Activated CD8-positive, alpha-beta memory T cell treated with anti-CD3 and anti-CD28 coated beads, Interleukin-2, amount 10 ng/mL, durations not matched to agents 7 days and 5 days (primary cell): ENCODE results near the gene FICD. TPM values are rescaled to one million over a fixed set of nuclear protein-coding genes. Genes with fewer than 3 reads are reported as not detected.
A peak's percentile ranks its signal among the peaks of the same experiment; 100 is the strongest.
"Not testable (repeated sequence)": the region's sequence is repeated elsewhere in the genome, so short reads cannot be mapped to it uniquely, and the experiment has no call there.

Source experiments
- ATAC-seq: fragments of 150-1000 bp; cut with Tn5 transposase; one replicate; pipeline ENCODE4 v1.10.0; 2021; ENCODE audit warnings: moderate library complexity
- CTCF ChIA-PET: fragments of 350-600 bp; sonication (Branson Sonifier 250); formaldehyde crosslinking; loops from one replicate; lab custom pipeline; 2021; ENCODE audit warnings: antibody characterized with exemption; lab: Charles Lee
- DNase-seq: peaks from one replicate; pipeline ENCODE4 v3.0.0-alpha.2; 2020
- H3K27ac Mint-ChIP-seq: one replicate; pipeline ENCODE4 v1.8.0; 2021; ENCODE audit warnings: mild to moderate bottlenecking, mixed read lengths
- H3K27me3 Mint-ChIP-seq: one replicate; pipeline ENCODE4 v1.8.0; 2021; ENCODE audit warnings: mixed read lengths
- H3K36me3 Mint-ChIP-seq: one replicate; pipeline ENCODE4 v1.8.0; 2021; ENCODE audit warnings: mild to moderate bottlenecking, mixed read lengths
- H3K4me1 Mint-ChIP-seq: one replicate; pipeline ENCODE4 v1.8.0; 2021; ENCODE audit warnings: mixed read lengths
- H3K4me3 Mint-ChIP-seq: one replicate; pipeline ENCODE4 v1.8.0; 2021; ENCODE audit warnings: mild to moderate bottlenecking, moderate library complexity, mixed read lengths
- H3K9me3 Mint-ChIP-seq: one replicate; pipeline ENCODE4 v1.8.0; 2022; ENCODE audit warnings: low read depth, mixed read lengths
- total RNA-seq, 2 experiments: library from RNA; stranded (reverse); gene quantifications; one replicate each; pipeline ENCODE4 v1.2.3, GENCODE V29; 2021

Gene FICD
- total RNA-seq, 2 experiments from 2014 or later = 5.8 to 6.1 TPM

GRCh38 chr12:108527166-108527496 lies 12.1 kb downstream of the FICD start:
- Mint-ChIP-seq H3K4me3 (no peak overlapping the region), H3K36me3 (peaks cover 59% of the 10 kb centered on the region), H3K9me3 (no peaks in the 10 kb centered on the region), H3K4me1 (peaks cover 9% of the 10 kb centered on the region), H3K27me3 (no peaks in the 10 kb centered on the region), H3K27ac (no peak overlapping the region)
- CTCF ChIA-PET = interaction anchor here (1.3 kb wide), 1 partner anchor 15 kb away, joined by 5 read pairs; no protein-coding TSS in a partner anchor
- no peak for ATAC-seq
- no peak for DNase-seq

GRCh38 chr12:108530161-108530560 lies 15.1 kb downstream of the FICD start:
- CTCF ChIA-PET = interaction anchor here (1.4 kb wide), 1 partner anchor 27 kb away, joined by 3 read pairs; no protein-coding TSS in a partner anchor
- peaks cover 9% of the 10 kb centered on the region for H3K4me1 Mint-ChIP-seq
- ATAC-seq (no peak), DNase-seq (no peak)
- H3K27ac Mint-ChIP-seq = no peak overlapping the region
- H3K36me3 Mint-ChIP-seq = peaks cover 49% of the 10 kb centered on the region
- no peak overlapping the region for H3K4me3 Mint-ChIP-seq
- no peaks in the 10 kb centered on the region for H3K27me3 Mint-ChIP-seq
- no peaks in the 10 kb centered on the region for H3K9me3 Mint-ChIP-seq

- H3K27me3 Mint-ChIP-seq = no peaks in the 10 kb centered on the region
- ATAC-seq = no peak
- no peak overlapping the region for H3K27ac Mint-ChIP-seq
- CTCF ChIA-PET = no interaction called here
- DNase-seq = no peak
- H3K36me3 Mint-ChIP-seq = peaks cover 46% of the 10 kb centered on the region
- H3K9me3 Mint-ChIP-seq = no peaks in the 10 kb centered on the region
- no peak overlapping the region for H3K4me3 Mint-ChIP-seq
- peaks cover 6% of the 10 kb centered on the region for H3K4me1 Mint-ChIP-seq
Measured at GRCh38 chr12:108531929-108532848, 17.1 kb downstream of the FICD start.

- Mint-ChIP-seq H3K27ac (peak overlapping the region; percentile 8), H3K27me3 (no peaks in the 10 kb centered on the region), H3K4me1 (peaks cover 12% of the 10 kb centered on the region), H3K9me3 (no peaks in the 10 kb centered on the region), H3K36me3 (peaks cover 54% of the 10 kb centered on the region), H3K4me3 (no peak overlapping the region)
- no peak for DNase-seq
- no peak for ATAC-seq
- CTCF ChIA-PET = no interaction called here
Measured at GRCh38 chr12:108538146-108538545, 23.1 kb downstream of the FICD start.

- H3K36me3 Mint-ChIP-seq = peaks cover 59% of the 10 kb centered on the region
- H3K27ac Mint-ChIP-seq = no peak overlapping the region
Measured at GRCh38 chr12:108538616-108539195, 23.6 kb downstream of the FICD start.

DNA sequence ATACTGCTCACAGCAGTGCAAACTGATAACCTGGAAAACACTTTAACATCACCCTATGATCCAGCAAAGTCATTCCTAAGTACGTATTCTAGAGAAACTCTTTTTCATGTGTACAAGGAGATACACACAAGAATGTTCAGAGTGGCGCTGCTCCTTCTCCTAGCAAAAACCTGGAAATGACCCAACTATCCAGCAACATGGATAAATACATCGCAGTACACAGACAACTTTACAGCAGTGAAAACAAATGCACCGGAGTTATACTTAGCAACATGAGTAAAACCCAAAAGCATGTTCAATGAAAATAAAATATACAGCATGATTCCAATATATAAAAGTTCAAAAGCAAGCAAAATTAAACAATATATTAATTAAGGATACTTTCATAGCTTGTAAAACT lies 27.2 kb downstream of the FICD start:
- no peak overlapping the region for H3K4me3 Mint-ChIP-seq
- no peaks in the 10 kb centered on the region for H3K9me3 Mint-ChIP-seq
- DNase-seq (no peak), ATAC-seq (no peak)
- CTCF ChIA-PET = no interaction called here
- no peak overlapping the region for H3K27ac Mint-ChIP-seq
- peaks cover 12% of the 10 kb centered on the region for H3K4me1 Mint-ChIP-seq
- H3K36me3 Mint-ChIP-seq = peaks cover 62% of the 10 kb centered on the region
- H3K27me3 Mint-ChIP-seq = no peaks in the 10 kb centered on the region

More at GRCh38 chr12:108538616-108539195, 23.6 kb downstream of the FICD start:
- Mint-ChIP-seq H3K9me3 (no peaks in the 10 kb centered on the region), H3K4me3 (no peak overlapping the region), H3K27me3 (no peaks in the 10 kb centered on the region), H3K4me1 (peaks cover 12% of the 10 kb centered on the region)
- CTCF ChIA-PET = no interaction called here
- DNase-seq = no peak
- ATAC-seq = no peak

- H3K4me1 Mint-ChIP-seq = peaks cover 14% of the 10 kb centered on the region
- DNase-seq (no peak), ATAC-seq (no peak)
- no peaks in the 10 kb centered on the region for H3K27me3 Mint-ChIP-seq
- H3K36me3 Mint-ChIP-seq = peaks cover 60% of the 10 kb centered on the region
- CTCF ChIA-PET = interaction anchor here (1.5 kb wide), 1 partner anchor 9 kb away, joined by 3 read pairs; no protein-coding TSS in a partner anchor
- no peak overlapping the region for H3K27ac Mint-ChIP-seq
- H3K9me3 Mint-ChIP-seq = no peaks in the 10 kb centered on the region
- H3K4me3 Mint-ChIP-seq = no peak overlapping the region
Measured at GRCh38 chr12:108543652-108544051, 28.6 kb downstream of the FICD start.

DNA sequence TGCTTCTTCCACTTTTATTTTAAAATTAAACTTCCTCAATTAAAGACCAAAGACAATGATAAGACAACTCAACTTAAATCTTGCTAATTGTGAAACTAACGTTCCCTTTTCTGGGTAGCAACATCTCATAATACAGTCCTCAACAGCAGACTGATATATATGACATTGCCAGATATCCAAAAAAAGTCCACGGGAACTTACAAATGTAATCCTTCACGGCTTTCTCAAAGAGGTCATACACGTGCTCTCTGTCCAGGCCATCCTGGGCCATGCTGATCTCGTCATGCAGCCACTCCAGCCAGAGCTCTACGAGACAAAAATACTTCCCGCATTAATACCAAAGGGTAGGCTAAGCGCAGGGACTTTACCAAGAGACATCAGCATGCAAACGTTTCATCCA lies 32.6 kb downstream of the FICD start:
- no peak for ATAC-seq
- Mint-ChIP-seq H3K9me3 (no peaks in the 10 kb centered on the region), H3K36me3 (peaks cover 56% of the 10 kb centered on the region), H3K4me3 (no peak overlapping the region), H3K27me3 (no peaks in the 10 kb centered on the region), H3K27ac (no peak overlapping the region), H3K4me1 (peaks cover 35% of the 10 kb centered on the region)
- CTCF ChIA-PET = no interaction called here
- DNase-seq = no peak

DNA sequence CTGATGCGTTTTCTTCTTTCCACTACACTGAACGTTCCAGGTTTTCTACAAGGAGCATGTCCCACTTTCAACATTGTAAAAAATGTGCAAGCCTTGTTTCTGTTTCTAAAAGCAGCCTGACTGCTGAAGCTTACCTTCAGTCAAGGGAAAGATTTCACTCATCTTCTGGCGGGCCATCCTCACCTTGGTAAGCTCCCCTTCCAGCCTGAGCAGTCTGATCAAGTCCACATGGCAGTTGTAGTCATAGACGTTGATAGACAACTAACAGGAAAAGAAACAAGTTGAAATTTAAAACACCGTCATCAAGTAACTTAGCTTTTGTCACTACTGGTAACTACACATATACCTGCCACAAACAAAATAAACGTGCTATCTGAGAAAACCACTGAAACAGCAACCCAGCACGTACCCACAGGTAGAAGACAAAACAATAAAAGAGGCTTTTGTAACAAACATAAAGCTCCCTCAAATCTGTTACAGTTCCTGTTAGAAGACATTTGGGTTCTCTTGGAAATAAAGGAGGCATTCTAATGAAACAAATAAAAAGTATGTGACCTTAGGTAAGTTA lies 34.0 kb downstream of the FICD start:
- H3K27ac Mint-ChIP-seq = peak overlapping the region; percentile 42
- H3K4me3 Mint-ChIP-seq = no peak overlapping the region
- peaks cover 46% of the 10 kb centered on the region for H3K4me1 Mint-ChIP-seq
- no peaks in the 10 kb centered on the region for H3K9me3 Mint-ChIP-seq
- CTCF ChIA-PET = interaction anchor here (0.5 to 2.3 kb wide), 6 partner anchors 8 to 1964 kb away, joined by 3 to 7 read pairs (median 3); partner anchors contain the start of gene SART3
- H3K27me3 Mint-ChIP-seq = no peaks in the 10 kb centered on the region
- H3K36me3 Mint-ChIP-seq = peaks cover 53% of the 10 kb centered on the region
- ATAC-seq (no peak), DNase-seq (peak; percentile 19)

GRCh38 chr12:108551535-108551934 lies 36.5 kb downstream of the FICD start:
- Mint-ChIP-seq H3K27ac (peak overlapping the region; percentile 30), H3K4me1 (peaks cover 64% of the 10 kb centered on the region), H3K4me3 (peak overlapping the region; percentile 2), H3K36me3 (peaks cover 46% of the 10 kb centered on the region), H3K9me3 (no peaks in the 10 kb centered on the region), H3K27me3 (no peaks in the 10 kb centered on the region)
- DNase-seq = no peak
- CTCF ChIA-PET = no interaction called here
- ATAC-seq = no peak

GRCh38 chr12:108553799-108554198 lies 38.7 kb downstream of the FICD start:
- Mint-ChIP-seq H3K27ac (no peak overlapping the region), H3K36me3 (peaks cover 45% of the 10 kb centered on the region), H3K4me1 (peaks cover 77% of the 10 kb centered on the region), H3K27me3 (no peaks in the 10 kb centered on the region), H3K9me3 (no peaks in the 10 kb centered on the region), H3K4me3 (no peak overlapping the region)
- CTCF ChIA-PET = interaction anchor here (1.3 kb wide), 1 partner anchor 249 kb away, joined by 3 read pairs; no protein-coding TSS in a partner anchor
- ATAC-seq = no peak
- peak; percentile 23 for DNase-seq

- not testable (repeated sequence) for H3K9me3 Mint-ChIP-seq, ATAC-seq, H3K4me3 Mint-ChIP-seq, H3K27ac Mint-ChIP-seq, H3K27me3 Mint-ChIP-seq
- H3K4me1 Mint-ChIP-seq = peaks cover 80% of the 10 kb centered on the region
- peaks cover 49% of the 10 kb centered on the region for H3K36me3 Mint-ChIP-seq
- CTCF ChIA-PET = interaction anchor here (1.3 to 1.5 kb wide), 2 partner anchors 42 to 63 kb away, joined by 3 to 5 read pairs; no protein-coding TSS in a partner anchor
- DNase-seq = peak; percentile 9
Measured at GRCh38 chr12:108555383-108555782, 40.3 kb downstream of the FICD start.

DNA sequence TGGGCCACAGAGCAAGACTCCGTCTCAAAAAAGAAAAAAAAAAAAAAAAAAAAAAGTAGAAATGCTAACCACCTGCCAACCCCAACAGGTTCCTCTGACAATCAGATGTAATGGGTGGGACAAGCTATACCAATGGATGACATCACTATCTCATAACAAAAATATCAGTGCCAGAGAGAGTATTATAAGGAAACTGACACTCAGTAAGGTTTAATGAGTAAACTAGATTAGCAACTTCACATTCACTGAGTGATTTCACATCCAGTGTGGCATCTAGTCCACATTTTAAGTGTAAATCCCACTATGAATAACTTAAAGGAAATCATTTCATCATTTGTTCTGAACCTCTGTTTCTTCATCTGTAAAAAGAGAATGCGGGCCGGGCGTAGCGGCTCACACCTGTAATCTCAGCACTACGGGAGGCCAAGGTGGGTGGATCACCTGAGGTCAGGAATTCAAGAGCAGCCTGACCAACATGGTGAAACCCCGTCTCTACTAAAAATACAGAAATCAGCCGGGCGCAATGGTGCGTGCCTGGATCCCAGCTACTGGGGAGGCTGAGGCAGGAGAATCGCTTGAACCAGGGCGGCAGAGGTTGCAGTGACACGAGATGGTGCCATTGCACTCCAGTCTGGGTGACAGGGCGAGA lies 44.1 kb downstream of the FICD start:
- CTCF ChIA-PET = interaction anchor here (0.7 to 16.9 kb wide), 8 partner anchors 10 to 534 kb away, joined by 3 to 382 read pairs (median 4); partner anchors contain the start of gene ALKBH2
- DNase-seq = peak; percentile 42
- Mint-ChIP-seq H3K4me3 (peak overlapping the region; percentile 97), H3K4me1 (peaks cover 59% of the 10 kb centered on the region), H3K9me3 (no peaks in the 10 kb centered on the region), H3K27ac (peak overlapping the region; percentile 99), H3K27me3 (no peaks in the 10 kb centered on the region), H3K36me3 (peaks cover 34% of the 10 kb centered on the region)
- no peak for ATAC-seq
